ENCODE data around the gene JPH3.

JPH3 gene

GRCh38 chr16:87602001-87602775 lies at the start of gene JPH3:
Gene JPH3 (plus strand): TSS chr16:87602508. CDS start chr16:87603147, 639 bp downstream.
- no peak for DNase-seq
- Mint-ChIP-seq H3K4me3 (peak within 1 kb of the TSS; percentile 43), H3K27me3 (peaks cover 42% of the 10 kb centered on the region)

GRCh38 chr16:87552772-87553573 lies 49.3 kb upstream of the JPH3 start:
- no peak overlapping the region for H3K27ac Mint-ChIP-seq
- H3K4me3 Mint-ChIP-seq = no peak overlapping the region
- CTCF ChIA-PET = interaction anchor here (1.3 kb wide), 1 partner anchor 83 kb away, joined by 4 read pairs; no protein-coding TSS in a partner anchor
- no peaks in the 10 kb centered on the region for H3K9me3 Mint-ChIP-seq
- DNase-seq = no peak
- peaks cover 11% of the 10 kb centered on the region for H3K27me3 Mint-ChIP-seq
- no peaks in the 10 kb centered on the region for H3K4me1 Mint-ChIP-seq
- no peaks in the 10 kb centered on the region for H3K36me3 Mint-ChIP-seq

More at GRCh38 chr16:87602001-87602775, at the start of gene JPH3:
- no peaks in the 10 kb centered on the region for H3K36me3 Mint-ChIP-seq
- no peaks in the 10 kb centered on the region for H3K9me3 Mint-ChIP-seq
- H3K4me1 Mint-ChIP-seq = peaks cover 7% of the 10 kb centered on the region
- H3K27ac Mint-ChIP-seq = no peak within 1 kb of the TSS
- CTCF ChIA-PET = no interaction called here

- DNase-seq = no peak
- Mint-ChIP-seq H3K36me3 (no peaks in the 10 kb centered on the region), H3K9me3 (peaks cover under 1% of the 10 kb centered on the region), H3K27ac (no peak overlapping the region), H3K27me3 (peaks cover 7% of the 10 kb centered on the region), H3K4me1 (no peaks in the 10 kb centered on the region), H3K4me3 (no peak overlapping the region)
- CTCF ChIA-PET = no interaction called here
These were observed 47.4 kb upstream of the JPH3 start for GRCh38 chr16:87554754-87555427.

GRCh38 chr16:87555647-87556046 lies 46.7 kb upstream of the JPH3 start:
- Mint-ChIP-seq H3K4me1 (no peaks in the 10 kb centered on the region), H3K4me3 (no peak overlapping the region), H3K36me3 (no peaks in the 10 kb centered on the region), H3K9me3 (peaks cover 5% of the 10 kb centered on the region), H3K27me3 (peaks cover 9% of the 10 kb centered on the region), H3K27ac (no peak overlapping the region)
- DNase-seq = no peak
- CTCF ChIA-PET = no interaction called here

- H3K9me3 Mint-ChIP-seq = peaks cover 5% of the 10 kb centered on the region
- H3K4me1 Mint-ChIP-seq = no peaks in the 10 kb centered on the region
- CTCF ChIA-PET = interaction anchor here (1.8 kb wide), 1 partner anchor 79 kb away, joined by 4 read pairs; no protein-coding TSS in a partner anchor
- H3K27me3 Mint-ChIP-seq = peaks cover 9% of the 10 kb centered on the region
- no peak for DNase-seq
- H3K4me3 Mint-ChIP-seq = no peak overlapping the region
- H3K27ac Mint-ChIP-seq = no peak overlapping the region
- no peaks in the 10 kb centered on the region for H3K36me3 Mint-ChIP-seq
These were observed 45.3 kb upstream of the JPH3 start for GRCh38 chr16:87556941-87557459.

GRCh38 chr16:87558682-87559081 lies 43.6 kb upstream of the JPH3 start:
- no peak overlapping the region for H3K4me3 Mint-ChIP-seq
- CTCF ChIA-PET = no interaction called here
- no peak overlapping the region for H3K27ac Mint-ChIP-seq
- H3K36me3 Mint-ChIP-seq = no peaks in the 10 kb centered on the region
- H3K27me3 Mint-ChIP-seq = peaks cover 9% of the 10 kb centered on the region
- H3K9me3 Mint-ChIP-seq = peaks cover 7% of the 10 kb centered on the region
- DNase-seq = no peak
- H3K4me1 Mint-ChIP-seq = no peaks in the 10 kb centered on the region

- no peak overlapping the region for H3K4me3 Mint-ChIP-seq
- peaks cover 9% of the 10 kb centered on the region for H3K27me3 Mint-ChIP-seq
- DNase-seq = no peak
- no peak overlapping the region for H3K27ac Mint-ChIP-seq
- CTCF ChIA-PET = no interaction called here
- H3K4me1 Mint-ChIP-seq = no peaks in the 10 kb centered on the region
- no peaks in the 10 kb centered on the region for H3K36me3 Mint-ChIP-seq
- H3K9me3 Mint-ChIP-seq = peaks cover 15% of the 10 kb centered on the region
These were observed 42.4 kb upstream of the JPH3 start for GRCh38 chr16:87559945-87560344.

GRCh38 chr16:87560428-87561199 lies 41.7 kb upstream of the JPH3 start:
- H3K27ac Mint-ChIP-seq = no peak overlapping the region
- CTCF ChIA-PET = no interaction called here

GRCh38 chr16:87561200-87562105 lies 40.9 kb upstream of the JPH3 start:
- CTCF ChIA-PET = interaction anchor here (1.0 kb wide), 1 partner anchor 9 kb away, joined by 3 read pairs; no protein-coding TSS in a partner anchor
- Mint-ChIP-seq H3K9me3 (peaks cover 15% of the 10 kb centered on the region), H3K4me3 (no peak overlapping the region), H3K27ac (no peak overlapping the region), H3K27me3 (peaks cover 9% of the 10 kb centered on the region), H3K4me1 (no peaks in the 10 kb centered on the region), H3K36me3 (no peaks in the 10 kb centered on the region)
- no peak for DNase-seq

More at GRCh38 chr16:87560428-87561199, 41.7 kb upstream of the JPH3 start:
- no peak for DNase-seq
- Mint-ChIP-seq H3K4me3 (no peak overlapping the region), H3K36me3 (no peaks in the 10 kb centered on the region), H3K27me3 (peaks cover 9% of the 10 kb centered on the region), H3K4me1 (no peaks in the 10 kb centered on the region), H3K9me3 (peaks cover 15% of the 10 kb centered on the region)

GRCh38 chr16:87562201-87562600 lies 40.1 kb upstream of the JPH3 start:
- peaks cover 15% of the 10 kb centered on the region for H3K9me3 Mint-ChIP-seq
- H3K27ac Mint-ChIP-seq = no peak overlapping the region
- no peak overlapping the region for H3K4me3 Mint-ChIP-seq
- no peaks in the 10 kb centered on the region for H3K36me3 Mint-ChIP-seq
- CTCF ChIA-PET = interaction anchor here (1.0 kb wide), 1 partner anchor 8 kb away, joined by 3 read pairs; no protein-coding TSS in a partner anchor
- no peak for DNase-seq
- H3K27me3 Mint-ChIP-seq = peaks cover 4% of the 10 kb centered on the region
- H3K4me1 Mint-ChIP-seq = no peaks in the 10 kb centered on the region

- H3K4me3 Mint-ChIP-seq = no peak overlapping the region
- no peak overlapping the region for H3K27ac Mint-ChIP-seq
- H3K9me3 Mint-ChIP-seq = peaks cover 15% of the 10 kb centered on the region
- DNase-seq = no peak
- no peaks in the 10 kb centered on the region for H3K4me1 Mint-ChIP-seq
- no peaks in the 10 kb centered on the region for H3K36me3 Mint-ChIP-seq
- peaks cover 4% of the 10 kb centered on the region for H3K27me3 Mint-ChIP-seq
- CTCF ChIA-PET = no interaction called here
These were observed 39.3 kb upstream of the JPH3 start for GRCh38 chr16:87563022-87563421.

- Mint-ChIP-seq H3K27me3 (peaks cover 4% of the 10 kb centered on the region), H3K4me1 (no peaks in the 10 kb centered on the region), H3K36me3 (no peaks in the 10 kb centered on the region), H3K9me3 (peaks cover 15% of the 10 kb centered on the region), H3K4me3 (no peak overlapping the region), H3K27ac (no peak overlapping the region)
- DNase-seq = no peak
- CTCF ChIA-PET = no interaction called here
These were observed 38.4 kb upstream of the JPH3 start for GRCh38 chr16:87563714-87564523.
